Duodenal mucosa (tissue), 2 donors: ENCODE data around the gene LZTFL1.
A peak's percentile ranks its signal among the peaks of the same experiment; 100 is the strongest.
"Not testable (repeated sequence)": the region's sequence is repeated elsewhere in the genome, so short reads cannot be mapped to it uniquely, and the experiment has no call there.

Experiments used
- H3K27ac ChIP-seq: one replicate; pipeline ENCODE4 v1.7.0; 2013; ENCODE audit warnings: low read depth, low read length
- H3K27me3 ChIP-seq, 2 donors: one replicate each; pipeline ENCODE4 v1.7.0; 2013; ENCODE audit warnings: low read length in 2 of 2, control low read depth in 1 of 2; ENCODE audit not compliant: insufficient read depth in 2 of 2, control insufficient read depth in 1 of 2
- H3K36me3 ChIP-seq, 2 donors: one replicate each; pipeline ENCODE4 v1.7.0; 2013; ENCODE audit warnings: low read length in 2 of 2, control low read depth in 1 of 2; ENCODE audit not compliant: insufficient read depth in 2 of 2, control insufficient read depth in 1 of 2
- H3K4me1 ChIP-seq, 2 donors: one replicate each; pipeline ENCODE4 v1.7.0; 2013; ENCODE audit warnings: low read length in 2 of 2, control low read depth in 1 of 2; ENCODE audit not compliant: insufficient read depth in 2 of 2, control insufficient read depth in 1 of 2
- H3K4me3 ChIP-seq, 2 donors: one replicate each; pipeline ENCODE4 v1.7.0; 2013; ENCODE audit warnings: low read length in 2 of 2, low read depth in 1 of 2
- H3K9ac ChIP-seq, 2 donors: one replicate each; pipeline ENCODE4 v1.7.0; 2013; ENCODE audit warnings: low read length in 2 of 2, low read depth in 1 of 2
- H3K9me3 ChIP-seq, 2 donors: one replicate each; pipeline ENCODE4 v1.7.0; 2013; ENCODE audit warnings: low read length in 2 of 2, control low read depth in 1 of 2; ENCODE audit not compliant: control insufficient read depth in 1 of 2

The LZTFL1 gene

DNA sequence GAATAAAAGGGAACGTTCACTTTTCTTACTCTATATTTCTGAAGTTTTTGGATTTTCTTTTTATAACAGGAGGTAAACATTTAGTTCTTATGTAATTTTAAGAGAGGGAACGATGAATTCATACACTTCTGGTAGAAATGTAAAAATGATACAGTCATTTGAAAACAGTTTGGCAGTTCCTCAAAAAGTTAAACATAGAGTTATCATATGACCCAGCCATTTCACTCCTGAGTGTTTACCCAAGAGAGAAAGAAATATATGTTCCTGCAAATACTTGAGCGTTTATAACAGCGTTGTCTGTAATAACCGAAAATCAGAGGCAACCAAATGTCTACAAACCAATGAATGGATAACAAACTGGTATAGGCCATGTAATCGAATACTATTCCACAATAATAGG is 23.6 kb upstream of the LZTFL1 start:
- H3K4me3 ChIP-seq = no peak overlapping the region
- H3K36me3 ChIP-seq = no peaks in the 10 kb centered on the region
- no peak overlapping the region for H3K27ac ChIP-seq
- peaks cover 5 to 7% of the 10 kb centered on the region in 2 donors for H3K9me3 ChIP-seq
- peaks cover 15 to 24% of the 10 kb centered on the region in 2 donors for H3K4me1 ChIP-seq
- H3K27me3 ChIP-seq = no peaks in the 10 kb centered on the region
- H3K9ac ChIP-seq = no peak overlapping the region

DNA sequence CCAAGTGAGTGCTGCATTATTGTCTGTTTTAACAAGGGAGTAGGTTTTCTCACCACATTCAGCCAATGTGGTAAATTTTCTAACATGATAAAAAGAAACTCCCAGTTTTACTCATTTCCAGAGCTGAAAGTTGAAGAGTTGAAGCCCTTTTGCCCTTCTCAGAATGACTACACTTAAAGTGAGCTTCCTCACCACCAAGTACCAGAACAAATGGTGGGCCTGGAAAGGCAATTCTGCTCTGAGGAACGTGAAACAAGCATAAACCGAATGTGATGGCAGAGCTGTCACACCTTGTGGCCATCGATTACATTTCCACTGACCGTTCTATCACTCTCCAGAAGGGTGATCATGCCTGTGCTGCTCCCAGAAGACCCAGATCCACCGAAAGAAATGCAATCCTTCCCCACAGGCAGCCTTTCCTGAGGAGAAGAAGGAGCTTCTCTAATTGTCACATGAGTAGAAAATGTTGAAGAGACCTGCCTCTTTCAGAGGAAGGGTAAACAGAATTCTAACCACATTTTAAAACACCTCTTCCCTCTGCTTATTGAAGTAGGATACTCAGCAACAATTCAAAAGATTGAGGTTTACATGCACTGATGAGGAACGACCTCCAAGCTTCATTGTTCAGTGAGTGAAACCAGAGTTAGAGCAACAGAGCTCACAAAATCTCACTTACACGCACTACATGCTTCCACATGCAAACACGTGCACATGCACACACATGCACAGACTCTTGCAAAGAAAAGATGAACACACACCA is 23.0 kb upstream of the LZTFL1 start:
- H3K9me3 ChIP-seq = peaks cover 5 to 7% of the 10 kb centered on the region in 2 donors
- H3K27ac ChIP-seq = no peak overlapping the region
- H3K4me1 ChIP-seq = peaks cover 13 to 28% of the 10 kb centered on the region in 2 donors
- no peak overlapping the region for H3K9ac ChIP-seq
- H3K27me3 ChIP-seq = no peaks in the 10 kb centered on the region
- no peaks in the 10 kb centered on the region for H3K36me3 ChIP-seq
- no peak overlapping the region for H3K4me3 ChIP-seq

DNA sequence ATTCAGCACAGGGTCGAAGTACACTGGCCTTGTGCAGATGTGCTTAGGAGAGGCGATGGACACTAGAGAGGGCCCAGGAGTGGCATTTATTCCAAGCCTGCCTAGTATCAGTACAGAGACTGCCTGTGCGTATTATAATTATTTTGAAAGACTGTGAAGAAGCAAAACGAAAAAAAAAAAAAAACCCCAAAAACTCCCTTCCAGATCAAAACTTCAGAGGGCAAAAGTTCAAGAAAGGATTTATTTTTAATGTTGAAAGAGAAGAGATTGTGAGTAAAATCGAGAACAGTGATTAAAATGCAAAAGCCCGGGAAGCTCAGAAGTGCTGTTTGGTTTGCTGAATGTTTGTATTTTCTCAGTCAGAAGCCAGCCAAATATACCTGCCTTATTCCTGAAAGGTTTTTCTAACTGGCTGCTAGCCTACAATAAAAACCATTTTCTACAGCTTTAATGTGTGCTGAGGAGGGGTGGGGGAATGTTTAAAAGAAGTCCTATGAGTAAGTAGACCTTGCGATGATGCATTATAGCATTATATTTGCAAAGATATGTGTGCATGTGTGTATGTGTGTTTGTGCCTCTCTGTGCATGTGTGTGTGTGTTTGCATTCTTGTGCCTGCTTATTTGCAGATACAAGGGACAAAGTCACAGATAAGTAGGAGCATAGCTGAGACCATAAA is 19.3 kb upstream of the LZTFL1 start:
- Histone ChIP-seq H3K27me3 (no peaks in the 10 kb centered on the region), H3K4me3 (peak overlapping the region; percentile 7 to 19), H3K9ac (no peak overlapping the region), H3K9me3 (peaks cover 5 to 7% of the 10 kb centered on the region in 2 donors), H3K36me3 (no peaks in the 10 kb centered on the region), H3K4me1 (peaks cover 16 to 25% of the 10 kb centered on the region in 2 donors), H3K27ac (no peak overlapping the region)

DNA sequence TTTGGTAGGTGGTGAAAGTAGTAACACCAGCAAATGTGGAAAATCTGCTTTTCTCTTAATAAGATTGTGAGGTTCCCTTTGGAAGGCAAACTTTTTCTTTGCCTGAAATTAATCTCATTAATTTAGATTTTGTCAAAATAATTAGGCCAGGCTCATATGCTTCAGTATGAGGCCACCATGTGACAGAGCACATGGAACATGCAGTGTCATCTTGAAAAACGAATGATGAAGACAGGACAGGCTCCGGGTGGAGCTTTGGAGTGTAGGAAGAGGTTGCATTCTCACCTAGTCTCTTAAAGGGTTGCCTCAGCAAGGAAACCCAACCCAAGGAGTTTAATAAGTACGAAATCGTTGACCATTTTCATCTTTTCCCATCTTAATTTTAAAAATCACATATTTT is 18.6 kb upstream of the LZTFL1 start:
- no peaks in the 10 kb centered on the region for H3K27me3 ChIP-seq
- H3K4me1 ChIP-seq = peaks cover 16 to 25% of the 10 kb centered on the region in 2 donors
- H3K4me3 ChIP-seq = no peak overlapping the region
- H3K36me3 ChIP-seq = no peaks in the 10 kb centered on the region
- no peak overlapping the region for H3K9ac ChIP-seq
- H3K27ac ChIP-seq = no peak overlapping the region
- H3K9me3 ChIP-seq = peaks cover 5 to 7% of the 10 kb centered on the region in 2 donors

DNA sequence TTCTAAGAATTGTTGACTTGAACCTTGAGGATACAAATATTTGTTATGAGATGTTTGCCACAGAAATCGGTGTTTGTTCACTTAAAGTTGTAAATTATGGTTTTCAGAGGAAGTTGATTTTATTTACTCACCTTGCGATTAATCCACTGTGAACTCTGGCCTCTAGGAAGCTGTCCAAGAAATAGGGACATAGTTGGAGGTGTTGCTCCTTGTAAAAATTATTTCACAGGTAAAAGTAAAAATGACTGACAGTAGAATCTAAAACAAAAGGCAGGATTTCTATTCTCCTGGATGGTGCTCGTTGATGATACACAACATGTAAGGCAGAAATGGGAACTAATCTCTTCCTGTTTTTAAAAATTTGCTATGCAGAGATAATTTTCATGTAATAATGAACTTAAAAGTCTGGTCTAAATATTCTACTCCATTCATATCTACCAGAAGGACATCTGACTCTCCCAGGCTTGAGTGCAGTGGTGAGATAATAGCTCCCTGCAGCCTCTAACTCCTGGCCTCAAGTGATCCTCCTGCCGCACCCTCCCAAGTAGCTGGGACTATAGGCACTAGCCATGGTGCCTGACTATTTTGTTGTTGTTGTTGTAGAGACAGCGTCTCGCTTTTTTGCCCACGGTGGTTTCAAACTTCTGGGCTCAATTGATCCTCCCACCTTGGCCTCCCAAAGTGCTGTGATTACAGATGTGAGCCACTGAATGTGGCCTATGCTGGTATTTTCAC is 17.1 kb upstream of the LZTFL1 start:
- H3K27me3 ChIP-seq = no peaks in the 10 kb centered on the region
- H3K9ac ChIP-seq = no peak overlapping the region
- H3K36me3 ChIP-seq = no peaks in the 10 kb centered on the region
- H3K9me3 ChIP-seq = peaks cover 5 to 7% of the 10 kb centered on the region in 2 donors
- H3K4me1 ChIP-seq = peaks cover 16 to 21% of the 10 kb centered on the region in 2 donors
- H3K27ac ChIP-seq = no peak overlapping the region
- H3K4me3 ChIP-seq = no peak overlapping the region

DNA sequence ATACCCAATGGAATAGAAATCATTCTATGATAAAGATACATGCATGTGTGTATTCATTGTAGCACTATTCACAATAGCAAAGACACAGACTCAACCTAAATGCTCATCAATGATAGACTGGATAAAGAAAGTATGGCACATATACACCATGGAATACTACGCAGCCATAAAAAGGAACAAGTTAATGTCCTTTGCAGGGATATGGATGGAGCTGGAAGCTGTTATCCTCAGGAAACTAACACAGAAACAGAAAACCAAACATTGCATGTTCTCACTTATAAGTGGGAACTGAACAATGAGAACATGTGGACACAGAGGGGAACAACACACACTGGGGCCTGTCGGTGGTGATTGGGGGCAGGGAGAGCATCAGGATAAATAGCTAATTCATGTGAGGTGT is 15.1 kb upstream of the LZTFL1 start:
- not testable (repeated sequence) for H3K9ac ChIP-seq, H3K27ac ChIP-seq, H3K4me3 ChIP-seq, H3K36me3 ChIP-seq, H3K9me3 ChIP-seq, H3K27me3 ChIP-seq
- peaks cover 19 to 20% of the 10 kb centered on the region in 2 donors for H3K4me1 ChIP-seq

DNA sequence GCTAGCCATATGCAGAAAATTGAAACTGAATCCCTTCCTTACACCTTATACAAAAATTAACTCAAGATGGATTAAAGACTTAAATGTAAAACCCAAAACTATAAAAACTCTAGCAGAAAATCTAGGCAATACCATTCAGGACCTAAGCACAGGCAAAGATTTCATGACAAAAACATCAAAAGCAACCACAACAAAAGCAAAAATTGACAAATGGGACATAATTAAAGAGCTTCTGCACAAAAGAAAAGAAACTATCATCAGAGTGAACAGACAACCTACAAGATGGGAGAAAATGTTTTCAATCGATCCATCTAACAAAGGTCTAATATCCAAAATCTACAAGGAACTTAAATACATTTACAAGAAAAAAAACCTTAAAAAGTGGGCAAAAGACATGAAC is 14.4 kb upstream of the LZTFL1 start:
- H3K27me3 ChIP-seq, H3K36me3 ChIP-seq, H3K27ac ChIP-seq, H3K9ac ChIP-seq, H3K4me3 ChIP-seq, H3K9me3 ChIP-seq: not testable (repeated sequence)
- H3K4me1 ChIP-seq = peaks cover 12 to 13% of the 10 kb centered on the region in 2 donors

DNA sequence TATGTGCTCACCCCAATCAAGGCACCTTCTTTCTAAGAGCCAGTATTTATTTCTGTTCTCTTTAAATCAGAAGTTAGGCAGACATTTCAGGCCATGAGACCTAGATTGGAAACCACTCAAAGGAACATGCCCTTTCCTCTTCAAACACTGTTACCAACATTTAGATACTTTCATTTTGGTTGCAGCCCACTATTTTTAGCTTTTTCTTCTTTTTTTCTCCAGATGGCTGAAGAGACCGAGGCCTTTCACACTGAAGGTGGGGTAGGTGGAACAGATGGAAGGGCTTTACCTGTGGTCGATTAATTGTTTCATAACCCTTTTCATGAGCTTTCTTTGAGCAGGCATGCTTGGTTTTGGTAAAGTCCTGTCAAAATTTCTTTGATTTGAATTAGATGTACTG is 10.9 kb upstream of the LZTFL1 start:
- no peaks in the 10 kb centered on the region for H3K36me3 ChIP-seq
- H3K9me3 ChIP-seq = no peaks in the 10 kb centered on the region
- no peak overlapping the region for H3K27ac ChIP-seq
- peaks cover 0 to 3% of the 10 kb centered on the region in 2 donors for H3K4me1 ChIP-seq
- peaks cover 5 to 18% of the 10 kb centered on the region in 2 donors for H3K27me3 ChIP-seq
- no peak overlapping the region for H3K4me3 ChIP-seq
- no peak overlapping the region for H3K9ac ChIP-seq

DNA sequence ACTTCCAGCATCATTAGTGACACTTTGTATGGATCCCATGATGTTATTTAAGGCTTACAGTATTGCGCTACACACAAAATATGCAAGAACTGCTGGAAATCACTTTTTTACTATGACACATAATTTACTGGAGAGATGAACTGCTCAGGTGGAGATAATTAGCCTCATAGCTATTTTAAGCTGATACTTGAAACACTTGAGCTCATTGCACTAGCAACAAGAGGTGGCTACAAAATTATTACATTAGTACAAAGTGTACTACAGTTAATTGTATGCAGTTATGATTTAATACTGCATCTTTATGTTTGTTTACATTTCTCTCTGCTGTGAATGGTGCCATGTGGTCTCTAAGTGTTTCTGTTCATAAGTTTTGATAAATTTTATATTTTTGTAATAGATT is 6.5 kb upstream of the LZTFL1 start:
- no peak overlapping the region for H3K9ac ChIP-seq
- no peak overlapping the region for H3K27ac ChIP-seq
- no peaks in the 10 kb centered on the region for H3K9me3 ChIP-seq
- no peak overlapping the region for H3K4me3 ChIP-seq
- peaks cover 0 to 3% of the 10 kb centered on the region in 2 donors for H3K4me1 ChIP-seq
- H3K27me3 ChIP-seq = peaks cover 5 to 19% of the 10 kb centered on the region in 2 donors
- no peaks in the 10 kb centered on the region for H3K36me3 ChIP-seq

DNA sequence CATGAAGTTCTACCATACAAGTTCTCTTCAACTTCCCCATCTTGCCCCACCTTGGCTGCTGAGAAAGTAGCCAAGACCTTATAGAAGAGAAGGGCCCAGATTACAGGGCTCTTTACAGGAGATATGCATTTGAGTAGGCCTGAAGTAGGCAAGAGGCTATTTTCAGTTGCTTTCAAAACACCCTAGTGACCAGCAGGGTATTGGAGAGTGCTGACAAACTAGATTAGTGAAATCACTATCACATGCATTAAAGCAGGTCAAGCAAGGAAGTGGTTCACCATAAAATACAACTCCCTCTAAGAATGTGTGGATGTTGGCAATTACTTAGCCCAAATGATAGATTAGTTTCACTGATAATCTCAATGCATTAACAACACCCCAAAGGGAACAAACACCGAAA is 2.7 kb upstream of the LZTFL1 start:
- Histone ChIP-seq H3K4me3 (no peak overlapping the region), H3K9ac (no peak overlapping the region), H3K9me3 (no peaks in the 10 kb centered on the region), H3K27ac (no peak overlapping the region), H3K27me3 (peaks cover 3 to 11% of the 10 kb centered on the region in 2 donors), H3K36me3 (no peaks in the 10 kb centered on the region), H3K4me1 (peaks cover 7 to 13% of the 10 kb centered on the region in 2 donors)
